ENCODE data around the gene PALM3.

DNA sequence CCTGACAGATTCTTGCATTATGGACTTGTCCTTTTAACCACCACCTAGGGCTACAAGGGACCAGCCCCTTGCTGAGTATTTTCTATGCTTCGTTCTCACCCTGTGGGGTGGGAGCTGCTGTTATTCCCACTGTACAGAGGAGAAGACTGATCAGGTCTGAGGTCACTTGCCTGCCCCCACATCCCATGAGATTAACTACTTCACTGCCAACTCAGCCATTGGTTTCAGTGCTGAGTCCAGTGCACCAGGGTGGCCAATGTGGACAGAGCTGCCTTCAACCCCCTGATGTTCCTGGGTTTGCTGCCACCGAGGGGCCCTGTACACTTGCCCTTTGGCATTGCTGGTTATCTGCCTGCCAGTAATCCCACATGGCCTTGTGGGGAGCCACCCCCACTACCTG is 48.8 kb upstream of the PALM3 start:
- no peak for TF ChIP-seq POLR2A (IDR thresholded peaks at IDR 0.05; ENCODE audit: low read depth, low read length)
- TF ChIP-seq, protein P1, sequence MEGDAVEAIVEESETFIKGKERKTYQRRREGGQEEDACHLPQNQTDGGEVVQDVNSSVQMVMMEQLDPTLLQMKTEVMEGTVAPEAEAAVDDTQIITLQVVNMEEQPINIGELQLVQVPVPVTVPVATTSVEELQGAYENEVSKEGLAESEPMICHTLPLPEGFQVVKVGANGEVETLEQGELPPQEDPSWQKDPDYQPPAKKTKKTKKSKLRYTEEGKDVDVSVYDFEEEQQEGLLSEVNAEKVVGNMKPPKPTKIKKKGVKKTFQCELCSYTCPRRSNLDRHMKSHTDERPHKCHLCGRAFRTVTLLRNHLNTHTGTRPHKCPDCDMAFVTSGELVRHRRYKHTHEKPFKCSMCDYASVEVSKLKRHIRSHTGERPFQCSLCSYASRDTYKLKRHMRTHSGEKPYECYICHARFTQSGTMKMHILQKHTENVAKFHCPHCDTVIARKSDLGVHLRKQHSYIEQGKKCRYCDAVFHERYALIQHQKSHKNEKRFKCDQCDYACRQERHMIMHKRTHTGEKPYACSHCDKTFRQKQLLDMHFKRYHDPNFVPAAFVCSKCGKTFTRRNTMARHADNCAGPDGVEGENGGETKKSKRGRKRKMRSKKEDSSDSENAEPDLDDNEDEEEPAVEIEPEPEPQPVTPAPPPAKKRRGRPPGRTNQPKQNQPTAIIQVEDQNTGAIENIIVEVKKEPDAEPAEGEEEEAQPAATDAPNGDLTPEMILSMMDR (IDR thresholded peaks at IDR 0.05; ENCODE audit: extremely low read depth in 1 of 2, insufficient read depth in 1 of 2, low read depth in 1 of 2, low read length in 2 of 2) = no peak

Data from endothelial cell of umbilical vein (primary cell).